DLD1 (cell line): ENCODE results near the gene NDUFB11.

ENCODE experiments used
- in situ Hi-C: cut with HindIII; loops from 2 replicates; pipeline ENCODE4 v1.10.0; 2017; ENCODE audit warnings: low sequenced_read_pairs

The NDUFB11 gene

DNA sequence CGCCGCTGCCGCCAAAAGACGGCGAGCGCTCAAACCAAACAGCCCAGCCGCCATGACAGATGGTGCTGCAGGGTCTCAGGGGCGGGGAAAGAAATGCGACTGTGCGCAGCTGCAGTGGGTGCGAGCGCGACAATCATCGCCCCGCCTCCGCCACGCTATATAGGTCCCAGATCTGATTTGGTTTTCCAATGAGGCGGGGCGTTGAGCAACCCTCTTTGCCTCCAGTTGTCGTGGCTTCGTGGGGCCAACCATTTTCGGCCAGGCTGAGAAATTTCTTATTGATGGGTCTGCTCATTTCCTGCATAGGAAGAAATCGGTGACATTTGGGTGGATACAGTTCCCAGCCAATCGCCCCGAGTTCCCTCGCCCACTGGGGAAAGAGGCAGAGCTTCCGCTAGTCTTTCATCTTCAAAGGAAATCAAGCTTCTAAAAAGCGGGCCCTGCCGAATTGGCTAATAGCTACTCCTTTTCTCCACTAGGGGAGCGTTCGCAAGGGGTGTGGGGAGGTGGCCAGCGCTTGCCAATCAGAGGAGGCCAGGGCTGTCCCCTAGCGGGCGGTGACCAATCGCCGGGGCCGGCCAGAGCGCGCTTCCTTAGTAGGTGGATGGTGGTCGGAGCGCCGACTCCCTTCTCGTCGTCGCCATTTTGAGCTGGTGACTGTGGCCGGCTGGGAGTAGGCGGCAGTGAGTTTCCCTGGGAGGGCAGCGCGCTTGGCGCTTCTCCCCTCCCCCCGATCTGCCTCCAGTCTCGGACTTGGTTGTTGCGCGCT lies at the start of gene NDUFB11, which contains the start of gene RBM10:
NDUFB11 (minus strand) TSS at position 77 of the 769 bp plus-strand sequence; CDS start at position 54, 23 bp downstream.
RBM10 (plus strand) TSS at position 596 of the 769 bp plus-strand sequence. CDS start 2,261 bp downstream, outside the sequence.
- in situ Hi-C loops, result no loop called here

DNA sequence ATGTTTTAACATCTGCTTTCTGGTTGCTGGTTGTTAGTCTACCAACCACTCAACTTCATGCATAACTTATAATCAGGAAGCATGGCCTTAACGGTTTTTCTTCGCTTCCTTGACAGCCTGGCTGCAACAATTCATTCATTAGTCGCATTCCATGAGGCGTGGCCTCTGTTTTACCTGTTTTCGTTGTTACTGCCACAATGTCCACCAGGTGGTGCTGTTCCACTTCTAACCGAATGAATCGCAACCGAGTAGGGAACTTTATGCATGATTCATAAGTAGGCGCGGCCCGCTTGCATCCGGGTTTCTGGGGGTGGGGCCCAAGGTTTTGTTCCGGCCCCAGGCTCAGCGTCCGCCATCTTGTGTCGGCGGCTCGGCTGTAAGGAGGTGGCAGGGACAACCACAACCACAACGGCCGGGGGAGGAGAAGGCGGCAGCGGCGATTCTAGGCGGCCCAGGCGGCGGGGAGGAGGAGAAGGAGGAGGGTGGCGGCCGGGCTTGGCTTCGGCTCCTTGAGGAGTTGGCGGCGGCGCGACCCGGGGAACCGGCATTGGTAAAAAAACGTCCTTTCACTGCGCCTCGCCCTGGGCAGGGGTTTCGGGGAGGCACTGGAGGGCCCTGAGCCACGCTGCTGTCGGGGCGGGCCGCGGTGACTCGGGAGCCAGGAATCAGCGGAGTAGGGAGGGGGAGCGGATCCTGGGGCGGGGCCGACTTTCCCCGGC lies 49.1 kb upstream of the NDUFB11 start, which contains the start of gene UBA1:
UBA1 (plus strand) TSS at position 355 of the 719 bp plus-strand sequence. CDS start 4,974 bp downstream, outside the sequence.
- in situ Hi-C loops, result no loop called here

DNA sequence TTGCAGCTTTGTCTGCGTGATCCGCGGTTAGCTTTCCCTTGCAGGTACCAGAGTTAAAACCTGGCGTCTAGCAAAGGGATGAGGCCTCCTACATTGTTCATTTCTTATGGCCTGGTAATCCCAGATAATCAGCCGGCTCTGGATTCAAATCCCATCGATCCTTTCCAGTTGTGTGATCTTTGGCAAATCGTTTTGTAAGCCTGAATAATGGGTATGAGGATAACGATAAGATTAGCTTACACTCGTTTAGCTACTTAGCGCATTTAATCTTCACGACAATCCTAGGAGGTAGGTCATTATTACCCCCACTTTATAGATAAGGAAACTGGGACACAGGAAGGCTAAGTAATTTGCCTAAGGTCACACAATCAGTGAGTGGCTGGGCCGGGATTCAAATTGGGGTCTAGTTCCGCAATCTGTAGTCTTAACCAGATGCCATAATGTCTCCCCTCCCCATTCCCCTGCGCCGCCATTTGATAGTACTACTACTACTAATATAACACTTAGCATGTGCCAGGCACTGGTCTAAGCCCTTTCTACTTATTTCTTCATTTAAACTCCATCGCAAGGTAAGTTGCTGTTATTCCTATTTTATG lies 47.4 kb upstream of the NDUFB11 start:
- in situ Hi-C loops, result no loop called here

DNA sequence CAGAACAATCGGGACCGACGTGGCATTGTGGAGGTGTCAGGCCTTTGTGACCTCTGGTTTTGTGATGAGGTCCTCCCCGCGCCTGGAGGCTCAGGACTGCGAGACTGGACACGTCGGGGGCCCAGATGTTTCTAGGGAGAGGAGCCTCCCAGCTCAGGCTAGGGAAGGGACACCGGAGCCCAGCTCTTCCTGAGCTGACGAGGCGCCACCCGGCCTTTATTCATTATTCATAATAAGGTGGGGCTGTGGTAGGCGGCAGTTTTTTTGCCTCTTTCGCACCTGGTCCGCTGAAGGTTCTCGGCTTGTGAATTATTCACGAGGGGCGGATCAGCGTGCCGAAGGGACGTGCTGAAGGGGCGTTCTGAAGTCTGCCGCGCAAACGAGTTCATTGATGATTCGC lies 46.8 kb upstream of the NDUFB11 start:
- in situ Hi-C loops, result no loop called here

DNA sequence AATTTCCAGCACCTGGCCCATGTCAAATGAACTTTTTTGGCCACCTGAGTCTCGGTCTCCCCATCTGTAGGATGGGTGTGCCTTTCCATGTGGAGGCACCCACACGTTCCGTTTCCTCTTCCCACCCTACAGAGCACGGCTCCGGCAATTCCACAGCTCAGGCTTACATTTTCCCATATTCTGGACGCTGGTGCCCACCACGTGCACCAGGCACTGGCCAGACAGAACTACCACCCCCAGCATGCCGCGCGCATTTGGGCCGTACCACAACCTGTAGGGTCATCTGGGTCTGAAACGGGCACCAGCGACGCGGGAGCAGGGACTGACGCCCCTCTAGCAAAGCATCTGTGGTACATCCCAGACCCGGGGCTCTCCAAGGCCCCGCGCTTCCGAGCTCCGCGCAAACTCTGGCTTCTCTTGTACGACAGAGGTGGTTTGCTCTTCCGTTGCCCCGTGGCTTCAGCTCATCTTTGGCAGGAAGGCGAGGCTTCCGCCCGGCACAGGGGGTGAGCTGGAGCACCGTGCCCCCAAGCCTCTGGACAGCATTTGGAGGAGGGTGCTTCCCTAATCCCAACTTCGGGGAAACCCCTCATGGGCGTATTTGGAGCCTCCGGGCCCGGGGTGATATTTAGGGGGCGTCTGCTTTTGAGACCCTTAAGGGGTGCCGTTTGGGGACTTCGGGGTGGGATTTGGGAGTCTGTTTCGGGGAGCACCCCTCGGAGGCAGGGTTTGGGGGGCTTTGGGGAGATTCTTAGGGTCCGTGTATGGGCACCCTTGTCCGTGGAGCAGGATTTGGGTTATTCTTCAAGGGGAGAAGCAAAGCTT lies 46.2 kb upstream of the NDUFB11 start:
- in situ Hi-C loops, result no loop called here

DNA sequence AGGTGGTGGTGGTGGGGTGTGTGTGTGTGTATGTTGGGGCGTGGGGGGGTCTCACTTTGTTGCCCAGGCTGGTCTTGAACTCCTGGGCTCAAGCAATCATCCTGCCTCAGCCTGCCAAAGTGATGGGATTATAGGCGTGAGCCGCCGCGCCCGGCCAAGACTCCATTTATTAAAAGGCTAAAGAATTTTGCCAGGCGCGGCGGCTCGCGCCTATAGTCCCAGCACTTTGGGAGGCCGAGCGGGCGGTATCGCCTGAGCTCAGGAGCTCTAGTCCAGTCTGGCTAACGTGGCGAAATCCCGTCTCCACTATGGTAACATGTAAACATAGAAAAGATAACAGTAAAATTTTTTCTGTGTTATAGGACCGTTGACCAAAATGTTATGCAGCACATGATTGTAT lies 45.4 kb upstream of the NDUFB11 start:
- in situ Hi-C loops, result no loop called here

DNA sequence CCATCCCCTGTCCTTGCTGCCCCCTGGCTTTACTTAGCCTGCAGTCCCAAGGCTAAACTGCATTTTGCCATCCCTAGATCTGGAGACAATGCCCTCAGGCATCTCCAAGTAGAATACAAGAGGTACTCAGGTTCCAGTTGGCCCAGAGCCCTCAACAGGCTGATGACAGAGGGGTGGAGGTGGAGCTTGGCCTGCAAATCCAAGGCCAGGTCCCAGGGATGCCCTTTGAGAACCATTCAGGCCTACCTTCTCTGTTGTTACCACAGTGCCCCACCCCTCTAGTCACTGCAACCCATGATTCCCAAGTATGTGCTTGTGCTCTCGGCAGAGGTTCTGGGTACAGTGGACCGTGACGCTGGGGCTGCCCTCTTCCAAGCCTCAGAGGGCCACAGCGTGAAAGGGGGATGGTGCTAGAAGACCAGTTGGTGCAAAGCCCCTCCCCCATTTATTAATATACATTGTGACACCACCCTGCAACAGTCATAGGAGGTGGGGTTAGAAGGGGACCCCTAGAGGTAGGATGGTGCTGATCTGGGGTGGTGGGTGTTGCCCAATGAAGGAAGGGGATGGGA lies 42.7 kb upstream of the NDUFB11 start:
- in situ Hi-C loops, result no loop called here

DNA sequence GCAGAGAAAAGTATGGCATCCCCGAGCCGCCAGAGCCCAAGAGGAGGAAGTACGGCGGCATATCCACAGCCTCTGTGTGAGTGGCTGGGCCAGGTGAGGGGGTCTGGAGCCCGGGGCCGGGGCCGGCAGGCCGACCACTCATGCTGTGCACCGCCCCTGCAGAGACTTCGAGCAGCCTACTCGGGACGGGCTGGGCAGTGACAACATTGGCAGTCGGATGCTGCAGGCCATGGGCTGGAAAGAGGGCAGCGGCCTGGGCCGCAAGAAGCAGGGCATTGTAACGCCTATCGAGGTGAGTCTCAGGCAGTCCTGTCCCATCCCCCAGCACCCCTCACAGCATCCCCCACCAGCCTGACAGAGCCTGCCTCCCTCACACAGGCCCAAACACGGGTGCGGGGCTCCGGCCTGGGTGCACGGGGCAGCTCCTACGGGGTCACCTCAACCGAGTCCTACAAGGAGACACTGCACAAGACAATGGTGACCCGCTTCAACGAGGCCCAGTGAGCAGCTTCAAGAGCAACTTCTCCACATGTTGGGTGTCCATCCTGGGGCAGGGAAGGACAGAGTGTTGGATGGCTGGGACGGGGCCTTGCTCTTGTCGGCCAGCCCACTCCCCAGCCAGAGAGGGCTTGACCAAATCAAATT lies 41.7 kb upstream of the NDUFB11 start:
- in situ Hi-C loops, result no loop called here

DNA sequence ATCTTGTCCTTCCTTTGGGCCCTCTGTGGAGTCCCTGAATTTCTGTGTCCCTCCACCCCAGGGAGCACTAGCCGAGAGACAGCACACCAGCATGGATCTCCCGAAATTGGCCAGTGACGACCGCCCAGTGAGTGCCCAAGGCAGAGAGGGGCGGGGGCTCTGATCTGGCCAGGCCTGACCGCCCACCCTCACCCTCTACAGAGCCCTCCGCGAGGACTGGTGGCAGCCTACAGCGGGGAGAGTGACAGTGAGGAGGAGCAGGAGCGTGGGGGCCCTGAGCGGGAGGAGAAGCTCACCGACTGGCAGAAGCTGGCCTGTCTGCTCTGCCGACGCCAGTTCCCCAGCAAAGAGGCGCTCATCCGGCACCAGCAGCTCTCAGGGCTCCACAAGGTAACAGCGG lies 40.7 kb upstream of the NDUFB11 start:
- in situ Hi-C loops, result no loop called here

DNA sequence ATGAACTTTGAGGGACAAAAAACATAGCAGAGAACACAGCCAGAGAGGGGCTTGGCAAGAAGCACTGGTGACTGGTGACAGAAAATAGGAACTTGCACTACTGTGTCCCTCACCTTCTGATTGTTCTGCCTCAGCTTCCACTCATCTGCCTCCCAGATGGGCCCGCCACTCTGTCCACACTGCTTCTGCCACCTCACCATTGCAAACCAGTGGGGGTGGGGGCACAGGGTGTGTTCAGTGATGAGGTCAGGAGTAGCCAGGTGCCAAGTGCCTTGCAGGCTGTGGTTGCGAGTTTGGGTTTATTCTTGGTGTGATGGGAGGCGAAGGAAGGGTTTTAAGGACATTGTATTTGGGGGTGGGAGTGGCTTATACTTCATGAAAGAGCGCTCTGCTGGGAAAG lies 40.0 kb upstream of the NDUFB11 start:
- in situ Hi-C loops, result no loop called here

DNA sequence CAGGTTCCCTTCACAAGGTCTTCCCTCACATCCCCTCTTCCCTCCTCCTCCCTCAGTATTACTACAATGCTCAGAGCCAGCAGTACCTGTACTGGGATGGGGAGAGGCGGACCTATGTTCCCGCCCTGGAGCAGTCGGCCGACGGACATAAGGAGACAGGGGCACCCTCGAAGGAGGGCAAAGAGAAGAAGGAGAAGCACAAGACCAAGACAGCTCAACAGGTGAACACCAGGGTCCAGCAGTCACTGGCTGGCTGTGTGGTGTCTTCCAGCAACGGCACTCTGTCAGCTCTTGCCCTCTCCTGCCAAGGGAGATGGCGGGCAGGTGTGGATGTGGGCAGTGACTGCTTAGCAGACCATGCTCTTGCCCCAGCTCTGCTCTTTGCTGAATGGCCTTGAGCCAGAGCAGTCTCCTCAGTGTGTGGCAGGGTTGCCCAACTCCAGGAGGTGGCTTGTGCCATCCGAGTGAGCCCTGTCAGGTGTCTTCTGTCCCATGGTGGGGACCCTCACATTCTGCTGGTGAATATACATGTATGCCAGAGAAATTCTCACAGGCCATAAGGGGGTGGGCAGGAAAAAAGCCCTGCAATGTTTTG lies 37.7 kb upstream of the NDUFB11 start:
- in situ Hi-C loops, result no loop called here

DNA sequence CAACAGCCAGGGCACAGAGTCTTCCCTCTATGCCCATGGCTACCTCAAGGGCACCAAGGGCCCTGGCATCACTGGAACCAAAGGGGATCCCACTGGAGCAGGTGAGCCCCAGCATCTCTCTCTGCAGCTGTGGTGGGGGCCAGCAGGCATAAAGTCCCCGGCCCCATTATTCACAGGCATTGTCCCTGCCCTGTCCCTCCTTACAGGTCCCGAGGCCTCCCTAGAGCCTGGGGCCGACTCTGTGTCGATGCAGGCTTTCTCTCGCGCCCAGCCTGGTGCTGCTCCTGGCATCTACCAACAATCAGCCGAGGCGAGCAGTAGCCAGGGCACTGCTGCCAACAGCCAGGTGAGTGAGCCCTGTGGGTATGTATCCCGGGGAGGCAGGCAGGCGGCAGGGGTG lies 36.8 kb upstream of the NDUFB11 start:
- in situ Hi-C loops, result no loop called here

DNA sequence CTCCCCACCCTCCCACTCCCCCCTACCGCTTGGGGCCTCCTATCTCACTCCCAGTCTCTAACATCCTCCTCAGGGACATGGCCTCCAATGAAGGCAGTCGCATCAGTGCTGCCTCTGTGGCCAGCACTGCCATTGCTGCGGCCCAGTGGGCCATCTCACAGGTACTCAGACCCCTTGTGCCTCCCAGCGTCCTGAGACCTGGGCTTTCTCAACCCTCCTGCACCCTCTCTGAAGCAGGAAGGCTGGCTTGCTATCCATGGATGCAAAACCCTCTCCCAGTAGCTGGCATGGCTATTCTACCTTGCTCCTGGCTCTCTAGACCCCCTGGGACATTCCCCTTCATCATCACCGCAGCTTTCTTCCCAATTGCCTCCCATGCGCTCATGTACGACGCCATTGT lies 35.8 kb upstream of the NDUFB11 start:
- in situ Hi-C loops, result no loop called here

DNA sequence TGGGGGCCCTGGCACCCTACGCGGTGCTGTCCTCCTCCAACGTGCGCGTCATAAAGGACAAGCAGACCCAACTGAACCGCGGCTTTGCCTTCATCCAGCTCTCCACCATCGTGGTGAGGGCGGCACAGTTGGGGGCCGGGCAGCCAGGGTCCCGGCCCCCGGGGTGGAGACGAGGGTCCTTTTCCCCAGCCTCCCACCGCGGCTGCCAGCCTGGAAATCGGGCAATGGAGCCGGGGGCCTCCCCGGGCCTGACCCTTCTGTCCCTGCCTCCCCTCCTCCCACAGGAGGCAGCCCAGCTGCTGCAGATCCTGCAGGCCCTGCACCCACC lies 35.4 kb upstream of the NDUFB11 start:
- in situ Hi-C loops, result no loop called here

DNA sequence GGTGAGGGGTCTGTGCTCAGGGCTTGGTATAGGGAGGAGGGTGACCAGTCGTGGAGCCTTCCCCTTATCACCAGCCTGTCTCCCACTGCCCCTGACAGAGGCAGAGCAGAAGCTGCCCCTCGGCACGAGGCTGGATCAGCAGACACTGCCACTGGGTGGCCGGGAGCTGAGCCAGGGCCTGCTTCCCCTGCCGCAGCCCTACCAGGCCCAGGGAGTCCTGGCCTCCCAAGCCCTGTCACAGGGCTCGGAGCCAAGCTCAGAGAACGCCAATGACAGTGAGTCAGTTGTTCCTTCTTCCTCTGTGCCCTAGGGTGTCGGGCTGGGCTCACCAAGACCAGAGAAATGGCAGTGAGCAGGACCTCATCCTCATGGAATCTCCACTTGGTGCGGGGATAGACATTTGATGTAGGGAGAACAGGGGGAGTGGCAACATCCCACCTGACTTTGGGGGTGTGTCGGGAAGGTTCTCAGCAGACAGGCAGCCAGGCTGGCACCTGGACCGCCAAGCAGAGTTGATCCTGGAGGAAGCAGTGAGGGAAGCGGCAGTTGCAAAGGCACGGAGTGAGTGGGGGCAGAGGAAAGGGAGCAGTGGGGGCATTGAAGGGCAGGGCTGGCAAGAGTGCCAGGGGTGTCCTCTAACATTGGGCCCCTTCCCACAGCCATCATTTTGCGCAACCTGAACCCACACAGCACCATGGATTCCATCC lies 34.9 kb upstream of the NDUFB11 start:
- in situ Hi-C loops, result no loop called here

DNA sequence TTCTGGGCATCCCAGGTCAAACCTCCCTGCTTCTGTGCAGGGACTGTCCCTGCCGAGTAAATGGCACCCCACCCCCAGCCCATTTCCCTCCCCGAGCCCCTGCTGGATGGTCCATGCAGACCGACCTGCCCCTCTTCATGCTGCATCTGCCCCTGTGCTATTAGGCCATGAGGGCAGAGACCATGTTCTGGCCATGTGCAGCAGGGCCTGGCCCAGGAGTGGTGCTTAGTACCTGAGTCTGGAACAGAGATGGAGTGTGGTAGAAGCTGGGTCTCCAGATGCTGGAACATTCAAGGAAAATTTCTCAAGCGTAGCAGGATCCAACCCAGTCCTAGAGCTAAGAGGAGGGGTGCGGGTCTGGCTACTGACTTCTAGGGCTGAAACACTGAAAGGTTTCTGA lies 33.8 kb upstream of the NDUFB11 start:
- in situ Hi-C loops, result no loop called here

DNA sequence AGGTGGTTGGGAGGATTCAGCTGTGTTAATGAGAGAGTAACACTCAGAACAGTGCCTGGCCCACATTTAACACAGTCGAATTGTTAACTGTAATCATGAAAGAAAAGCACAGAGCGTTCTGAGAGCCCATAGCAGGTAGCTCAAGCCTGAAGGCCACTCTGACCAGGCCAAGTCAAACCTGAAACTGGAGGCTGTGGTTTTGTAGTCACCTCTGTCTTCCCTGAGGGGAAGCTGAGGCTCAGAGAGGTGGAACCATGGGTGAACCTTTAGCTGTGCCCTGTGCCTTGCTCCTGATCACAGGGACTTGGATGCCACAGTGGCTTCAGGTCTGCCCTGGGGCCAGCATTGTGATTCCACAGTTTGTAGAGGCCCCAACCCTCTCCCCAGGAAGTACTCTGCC lies 32.6 kb upstream of the NDUFB11 start:
- in situ Hi-C loops, result no loop called here

DNA sequence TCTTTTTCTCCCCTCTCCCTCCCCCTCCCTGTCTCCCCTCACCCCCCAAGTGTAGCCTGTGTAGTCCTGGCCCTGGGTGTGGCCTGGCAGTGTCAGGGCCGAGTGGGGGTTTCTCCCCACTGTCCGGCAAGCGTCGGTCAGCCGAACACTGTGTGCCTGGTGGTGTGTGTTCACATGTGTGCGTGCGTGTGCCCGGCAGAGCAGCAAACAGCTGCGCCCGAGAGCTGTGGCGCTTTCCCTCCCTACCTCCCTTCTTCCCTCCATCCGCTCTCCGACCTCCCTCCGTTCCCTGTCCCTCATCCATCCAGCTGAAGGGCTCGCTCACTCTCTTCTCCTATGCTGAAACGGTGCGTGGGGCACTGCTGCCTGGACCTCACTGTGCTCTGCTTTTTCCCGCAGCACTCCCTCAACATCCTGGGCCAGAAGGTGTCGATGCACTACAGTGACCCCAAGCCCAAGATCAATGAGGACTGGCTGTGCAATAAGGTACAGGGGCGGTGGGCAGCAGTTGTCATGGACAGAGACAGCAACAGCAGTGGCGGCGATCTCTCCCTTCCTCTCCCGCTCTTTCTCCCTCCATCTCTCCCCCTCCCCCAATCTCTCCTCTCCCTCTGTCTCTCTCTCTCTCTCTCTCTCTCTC lies 31.7 kb upstream of the NDUFB11 start:
- in situ Hi-C loops, result no loop called here

DNA sequence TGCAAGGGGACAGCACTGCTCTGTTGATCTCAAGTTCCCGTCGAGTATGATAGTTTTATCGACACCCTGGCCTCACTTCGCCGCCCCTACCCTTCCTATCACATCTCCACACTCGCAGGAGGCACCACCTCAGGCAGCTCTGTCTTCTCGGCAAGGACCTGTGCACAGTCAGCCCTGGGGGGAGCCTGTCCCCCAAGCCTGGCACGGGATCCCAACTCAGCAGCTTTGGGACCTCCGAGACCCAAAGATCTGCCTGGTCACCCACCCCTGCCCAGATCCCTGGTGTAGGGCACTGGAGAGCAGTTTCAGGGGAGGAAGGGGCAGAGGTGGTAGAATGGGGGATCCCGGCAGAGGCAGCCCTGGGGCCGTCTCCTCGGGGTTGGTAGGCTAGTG lies 31.1 kb upstream of the NDUFB11 start:
- in situ Hi-C loops, result no loop called here
